Stimulated activated naive B cell treated with anti-CD40 and anti-IgM and Interleukin-4, amounts not matched to agents 10 μg/mL and 1 μg/mL and 100 μg/mL, for 72 hours (primary cell): Measurements from ENCODE around the gene NCF1.
"Not testable (repeated sequence)": the region's sequence is repeated elsewhere in the genome, so short reads cannot be mapped to it uniquely, and the experiment has no call there.

Experiments
- ATAC-seq, 2 donors: fragments of 150-1000 bp; cut with Tn5 transposase; replicated peaks; 2 replicates each; pipeline ENCODE4 v1.10.0; 2021; ENCODE audit warnings: moderate library complexity in 1 of 2
- DNase-seq: peaks from one replicate; pipeline ENCODE4 v3.0.0; 2021
- H3K27ac Mint-ChIP-seq: one replicate; pipeline ENCODE4 v1.8.0; 2022; ENCODE audit warnings: mild to moderate bottlenecking, mixed read lengths
- H3K27me3 Mint-ChIP-seq, 2 donors: one replicate each; pipeline ENCODE4 v1.8.0; 2022; ENCODE audit warnings: mixed read lengths in 2 of 2
- H3K36me3 Mint-ChIP-seq, 2 donors: one replicate each; pipeline ENCODE4 v1.8.0; 2022; ENCODE audit warnings: mixed read lengths in 2 of 2, mild to moderate bottlenecking in 1 of 2
- H3K4me1 Mint-ChIP-seq, 2 donors: one replicate each; pipeline ENCODE4 v1.8.0; 2022; ENCODE audit warnings: mixed read lengths in 2 of 2, mild to moderate bottlenecking in 1 of 2
- H3K4me3 Mint-ChIP-seq, 2 donors: one replicate each; pipeline ENCODE4 v1.8.0; 2022; ENCODE audit warnings: mild to moderate bottlenecking in 2 of 2, mixed read lengths in 2 of 2, moderate library complexity in 1 of 2
- H3K9me3 Mint-ChIP-seq, 2 donors: one replicate each; pipeline ENCODE4 v1.8.0; 2022; ENCODE audit warnings: mixed read lengths in 2 of 2, mild to moderate bottlenecking in 1 of 2

Gene NCF1

DNA sequence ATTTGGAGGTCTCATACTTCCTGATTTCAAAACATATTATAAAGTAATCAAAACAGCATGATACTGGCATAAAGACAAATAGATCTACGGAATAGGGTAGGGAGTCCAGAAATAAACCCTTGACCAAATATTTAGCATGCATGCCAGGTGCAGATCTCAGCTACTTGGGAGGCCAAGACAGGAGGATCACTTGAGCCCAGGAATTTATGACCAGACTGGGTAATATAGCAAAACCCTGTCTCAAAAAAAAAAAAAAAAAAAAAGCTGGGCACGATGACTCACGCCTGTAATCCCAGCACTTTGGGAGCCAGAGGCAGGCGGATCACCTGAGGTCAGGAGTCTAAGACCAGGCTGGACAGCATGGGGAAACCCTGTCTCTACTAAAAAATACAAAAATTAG is 56.1 kb downstream of the NCF1 start:
- not testable (repeated sequence) for DNase-seq, H3K4me3 Mint-ChIP-seq, H3K27me3 Mint-ChIP-seq, H3K36me3 Mint-ChIP-seq, H3K27ac Mint-ChIP-seq, H3K9me3 Mint-ChIP-seq, ATAC-seq, H3K4me1 Mint-ChIP-seq

DNA sequence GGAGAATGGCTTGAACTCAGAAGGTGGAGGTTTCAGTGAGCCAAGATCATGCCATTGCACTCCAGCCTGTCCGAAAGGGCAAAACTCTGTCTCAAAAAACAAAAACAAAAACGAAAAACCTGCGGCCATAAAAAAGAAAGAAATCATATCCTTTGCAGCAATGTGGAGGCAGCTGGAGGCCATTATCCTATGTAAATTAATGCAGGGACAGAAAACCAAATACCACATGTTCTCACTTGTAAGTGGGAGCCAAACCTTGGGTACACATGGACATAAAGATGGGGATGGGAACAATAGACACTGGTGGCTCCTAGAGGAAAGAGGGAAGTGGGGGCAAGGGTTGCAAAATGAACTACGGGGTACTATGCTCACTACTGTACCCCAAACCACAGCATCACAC is 56.6 kb downstream of the NCF1 start:
- H3K36me3 Mint-ChIP-seq, ATAC-seq, H3K4me3 Mint-ChIP-seq, H3K4me1 Mint-ChIP-seq, DNase-seq, H3K27ac Mint-ChIP-seq, H3K9me3 Mint-ChIP-seq, H3K27me3 Mint-ChIP-seq: not testable (repeated sequence)
